GM23338 (cell line): ENCODE results near the gene SLC25A41. TPM values are rescaled to one million over a fixed set of nuclear protein-coding genes. Genes with fewer than 3 reads are reported as not detected.

ENCODE experiments used
- ATAC-seq: fragments of 200-7000 bp; cut with Tn5 transposase; 3 replicates; pipeline ENCODE4 v1.9.1; 2020
- DNase-seq: peaks from one replicate; pipeline ENCODE4 v3.0.0-alpha.2; 2015; ENCODE audit warnings: low spot score
- H2AFZ ChIP-seq: fragments of 200-600 bp; sonication (generic); 2 replicates; pipeline ENCODE4 v1.8.0; 2016; ENCODE audit warnings: antibody characterized with exemption, mild to moderate bottlenecking, moderate library complexity
- H3F3A ChIP-seq: fragments of 200-600 bp; sonication (generic); replicated peaks from 2 replicates; pipeline ENCODE4 v1.8.0; 2017; ENCODE audit warnings: antibody characterized with exemption, mixed run types, low read depth
- H3K27ac ChIP-seq: fragments of 200-600 bp; sonication (generic); 2 replicates; pipeline ENCODE4 v1.6.1; 2016; ENCODE audit warnings: low read depth
- H3K27me3 ChIP-seq: fragments of 200-600 bp; sonication (generic); 2 replicates; pipeline ENCODE4 v1.8.0; 2016; ENCODE audit warnings: mild to moderate bottlenecking, mixed run types, moderate library complexity; ENCODE audit not compliant: insufficient read depth
- H3K36me3 ChIP-seq: fragments of 200-600 bp; sonication (generic); 2 replicates; pipeline ENCODE4 v1.8.0; 2016; ENCODE audit warnings: mild to moderate bottlenecking; ENCODE audit not compliant: insufficient read depth
- H3K4me1 ChIP-seq: fragments of 200-600 bp; sonication (generic); 2 replicates; pipeline ENCODE4 v1.8.0; 2016; ENCODE audit warnings: mild to moderate bottlenecking, moderate library complexity; ENCODE audit not compliant: insufficient read depth
- H3K4me2 ChIP-seq: fragments of 200-600 bp; sonication (generic); 2 replicates; pipeline ENCODE4 v1.7.1; 2017; ENCODE audit warnings: mixed run types
- H3K4me3 ChIP-seq: fragments of 200-600 bp; sonication (generic); 2 replicates; pipeline ENCODE4 v1.6.1; 2016; ENCODE audit warnings: mixed run types
- H3K79me2 ChIP-seq: fragments of 200-600 bp; sonication (generic); replicated peaks from 2 replicates; pipeline ENCODE4 v1.8.0; 2017; ENCODE audit warnings: mild to moderate bottlenecking; ENCODE audit not compliant: insufficient read depth
- H3K9me2 ChIP-seq: fragments of 200-600 bp; sonication (generic); 2 replicates; pipeline ENCODE4 v1.8.0; 2017; ENCODE audit not compliant: insufficient read depth
- H4K20me1 ChIP-seq: fragments of 200-600 bp; sonication (generic); replicated peaks from 2 replicates; pipeline ENCODE4 v1.8.0; 2017; ENCODE audit warnings: mild to moderate bottlenecking; ENCODE audit not compliant: insufficient read depth
- H3K27ac Mint-ChIP-seq: 2 replicates; pipeline ENCODE4 v1.8.0; 2020; ENCODE audit warnings: inconsistent platforms, mild to moderate bottlenecking, moderate library complexity, mixed read lengths
- H3K27me3 Mint-ChIP-seq: 3 replicates; pipeline ENCODE4 v1.8.0; 2022; ENCODE audit warnings: low read depth, mild to moderate bottlenecking, moderate library complexity, mixed read lengths, inconsistent platforms; ENCODE audit not compliant: insufficient read depth, poor library complexity
- H3K36me3 Mint-ChIP-seq: 3 replicates; pipeline ENCODE4 v1.8.0; 2021; ENCODE audit warnings: low read depth, mild to moderate bottlenecking, inconsistent platforms, moderate library complexity, mixed read lengths
- H3K4me1 Mint-ChIP-seq: 3 replicates; pipeline ENCODE4 v1.8.0; 2020; ENCODE audit warnings: mild to moderate bottlenecking, inconsistent platforms, mixed read lengths
- H3K4me3 Mint-ChIP-seq: 3 replicates; pipeline ENCODE4 v1.8.0; 2021; ENCODE audit warnings: moderate library complexity, mild to moderate bottlenecking, inconsistent platforms, mixed read lengths
- H3K9me3 Mint-ChIP-seq: 3 replicates; pipeline ENCODE4 v1.8.0; 2020; ENCODE audit warnings: moderate library complexity, mild to moderate bottlenecking, inconsistent platforms, mixed read lengths
- CREB1 ChIP-seq: fragments of 250-450 bp; sonication (Bioruptor Pico); IDR thresholded peaks from 2 replicates; pipeline ENCODE4 v1.5.0; 2020; ENCODE audit warnings: low read depth, mild to moderate bottlenecking, moderate library complexity
- EZH2 ChIP-seq: fragments of 200-600 bp; sonication (generic); IDR thresholded peaks from one replicate; pipeline ENCODE4 v1.8.0; 2017; ENCODE audit warnings: antibody characterized with exemption, mild to moderate bottlenecking, low read depth; ENCODE audit not compliant: unreplicated experiment
- EZH2phosphoT487 ChIP-seq: fragments of 200-600 bp; sonication (generic); IDR thresholded peaks from one replicate; pipeline ENCODE4 v1.8.1; 2018; ENCODE audit warnings: antibody characterized with exemption; ENCODE audit not compliant: unreplicated experiment
- NANOG ChIP-seq: IDR thresholded peaks from 2 replicates; pipeline ENCODE4 v1.6.1; 2016; ENCODE audit warnings: antibody characterized with exemption, borderline replicate concordance
- ZNF114 ChIP-seq: fragments of 250-450 bp; sonication (Bioruptor Pico); IDR thresholded peaks from 2 replicates; pipeline ENCODE4 v1.5.0; 2020; ENCODE audit warnings: mild to moderate bottlenecking, moderate library complexity
- ZNF331 ChIP-seq: fragments of 250-450 bp; sonication (Bioruptor Pico); IDR thresholded peaks from 2 replicates; pipeline ENCODE4 v1.5.0; 2020; ENCODE audit warnings: low read depth, mild to moderate bottlenecking, moderate library complexity
- polyA plus RNA-seq: library from polyadenylated mRNA; unstranded; fragments of >200 nt; fragmentation: Nextera tagmentation; extraction: Ambion mirVana; gene quantifications from 2 replicates; pipeline ENCODE4 v1.2.1, GENCODE V29; 2016
- total RNA-seq: library from RNA; depleted of rRNA; stranded (reverse); fragments of >200 nt; shearing (Covaris generic); gene quantifications from 2 replicates; pipeline ENCODE4 v1.2.3, GENCODE V29; 2014
- TF ChIP-seq, protein P1 (sequence below): fragments of 250-450 bp; sonication (Bioruptor Pico); IDR thresholded peaks from 2 replicates; pipeline ENCODE4 v1.5.0; 2020; ENCODE audit warnings: mild to moderate bottlenecking, moderate library complexity
- TF ChIP-seq, protein P2 (sequence below), 2 experiments: fragments of 200-600 bp in 1 of 2; sonication (generic) in 1 of 2; conservative IDR thresholded peaks; 2 replicates each; pipeline versions ENCODE4 v1.5.1 to v1.6.1; 2016 to 2017; ENCODE audit warnings: antibody characterized with exemption in 2 of 2, low read depth in 2 of 2, mild to moderate bottlenecking in 2 of 2, moderate library complexity in 1 of 2
- TF ChIP-seq, protein P3 (sequence below): IDR thresholded peaks from 2 replicates; pipeline ENCODE4 v1.6.1; 2016; ENCODE audit warnings: antibody characterized with exemption
- TF ChIP-seq, protein P4 (sequence below): IDR thresholded peaks from one replicate; pipeline ENCODE4 v1.6.1; 2018; ENCODE audit warnings: antibody characterized with exemption; ENCODE audit not compliant: unreplicated experiment

Gene SLC25A41
- total and polyA plus RNA-seq, 2 experiments from 2014 or later: 0.24 to 0.35 TPM

DNA sequence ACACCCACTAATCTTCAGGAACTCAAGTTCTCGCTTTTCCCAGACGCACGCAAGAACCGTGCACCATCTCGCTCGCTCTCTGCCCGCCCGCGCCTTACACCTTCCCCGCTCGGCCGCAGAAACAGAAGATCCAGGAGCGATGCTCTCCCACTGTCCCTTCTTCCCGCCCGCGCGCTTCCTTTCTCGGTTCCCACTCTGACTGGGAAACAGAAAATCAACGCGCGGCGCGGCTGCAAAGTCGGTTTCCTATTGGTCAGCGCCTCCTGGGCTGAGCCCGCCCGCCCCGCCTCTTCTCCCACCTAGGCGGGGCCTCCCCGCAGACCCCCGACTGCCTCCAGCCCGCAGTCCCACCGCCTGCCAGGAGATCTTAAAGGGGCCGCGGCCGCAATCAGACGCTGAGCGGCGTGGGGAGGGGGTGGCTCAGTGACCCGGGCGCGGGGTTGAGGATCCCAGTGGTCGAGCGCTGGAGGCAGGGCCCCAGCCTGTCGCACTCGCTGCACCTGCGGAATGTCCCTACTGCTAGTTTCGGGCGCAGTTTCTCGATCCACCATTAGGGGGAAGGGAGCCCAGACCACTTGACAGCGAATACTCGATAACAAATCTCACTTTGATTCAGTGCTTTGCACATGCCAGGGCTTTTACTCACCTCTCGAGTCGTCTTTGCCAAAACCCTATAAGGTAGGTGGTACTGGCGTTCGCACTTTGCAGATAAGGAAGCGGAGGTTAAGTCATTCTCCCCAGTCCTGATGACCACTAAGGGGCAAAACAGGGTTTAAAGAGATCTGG lies 26.7 kb upstream of the SLC25A41 start:
- ATAC-seq (peak; percentile 64), DNase-seq (peak; percentile 100)
- peaks cover 5% of the 10 kb centered on the region; the same call in 1 of the 2 replicates for H3K27me3 ChIP-seq
- H3K27ac ChIP-seq: peak overlapping the region; percentile 94
- peak overlapping the region; percentile 76 for H3K4me2 ChIP-seq
- H3K4me3 ChIP-seq: peak overlapping the region; percentile 59
- H3K36me3 ChIP-seq: no peaks in the 10 kb centered on the region
- no peaks in the 10 kb centered on the region for H3F3A ChIP-seq
- Mint-ChIP-seq H3K4me3 (peak overlapping the region; percentile 88), H3K36me3 (peaks cover 23% of the 10 kb centered on the region), H3K9me3 (no peaks in the 10 kb centered on the region; the same call in 2 of the 3 replicates), H3K27me3 (peaks cover 25% of the 10 kb centered on the region), H3K27ac (peak overlapping the region; percentile 92), H3K4me1 (peaks cover 20% of the 10 kb centered on the region)
- H3K4me1 ChIP-seq: peaks cover 10% of the 10 kb centered on the region; the same call in 1 of the 2 replicates
- peaks cover 6% of the 10 kb centered on the region; the same call in 1 of the 2 replicates for H3K79me2 ChIP-seq
- TF ChIP-seq EZH2phosphoT487: no peak
- TF ChIP-seq ZNF331 (CRISPR knock-in tag): no peak
- peak; percentile 55; the same call in 1 of the 2 replicates for TF ChIP-seq CREB1 (CRISPR knock-in tag)
- TF ChIP-seq, protein P1, sequence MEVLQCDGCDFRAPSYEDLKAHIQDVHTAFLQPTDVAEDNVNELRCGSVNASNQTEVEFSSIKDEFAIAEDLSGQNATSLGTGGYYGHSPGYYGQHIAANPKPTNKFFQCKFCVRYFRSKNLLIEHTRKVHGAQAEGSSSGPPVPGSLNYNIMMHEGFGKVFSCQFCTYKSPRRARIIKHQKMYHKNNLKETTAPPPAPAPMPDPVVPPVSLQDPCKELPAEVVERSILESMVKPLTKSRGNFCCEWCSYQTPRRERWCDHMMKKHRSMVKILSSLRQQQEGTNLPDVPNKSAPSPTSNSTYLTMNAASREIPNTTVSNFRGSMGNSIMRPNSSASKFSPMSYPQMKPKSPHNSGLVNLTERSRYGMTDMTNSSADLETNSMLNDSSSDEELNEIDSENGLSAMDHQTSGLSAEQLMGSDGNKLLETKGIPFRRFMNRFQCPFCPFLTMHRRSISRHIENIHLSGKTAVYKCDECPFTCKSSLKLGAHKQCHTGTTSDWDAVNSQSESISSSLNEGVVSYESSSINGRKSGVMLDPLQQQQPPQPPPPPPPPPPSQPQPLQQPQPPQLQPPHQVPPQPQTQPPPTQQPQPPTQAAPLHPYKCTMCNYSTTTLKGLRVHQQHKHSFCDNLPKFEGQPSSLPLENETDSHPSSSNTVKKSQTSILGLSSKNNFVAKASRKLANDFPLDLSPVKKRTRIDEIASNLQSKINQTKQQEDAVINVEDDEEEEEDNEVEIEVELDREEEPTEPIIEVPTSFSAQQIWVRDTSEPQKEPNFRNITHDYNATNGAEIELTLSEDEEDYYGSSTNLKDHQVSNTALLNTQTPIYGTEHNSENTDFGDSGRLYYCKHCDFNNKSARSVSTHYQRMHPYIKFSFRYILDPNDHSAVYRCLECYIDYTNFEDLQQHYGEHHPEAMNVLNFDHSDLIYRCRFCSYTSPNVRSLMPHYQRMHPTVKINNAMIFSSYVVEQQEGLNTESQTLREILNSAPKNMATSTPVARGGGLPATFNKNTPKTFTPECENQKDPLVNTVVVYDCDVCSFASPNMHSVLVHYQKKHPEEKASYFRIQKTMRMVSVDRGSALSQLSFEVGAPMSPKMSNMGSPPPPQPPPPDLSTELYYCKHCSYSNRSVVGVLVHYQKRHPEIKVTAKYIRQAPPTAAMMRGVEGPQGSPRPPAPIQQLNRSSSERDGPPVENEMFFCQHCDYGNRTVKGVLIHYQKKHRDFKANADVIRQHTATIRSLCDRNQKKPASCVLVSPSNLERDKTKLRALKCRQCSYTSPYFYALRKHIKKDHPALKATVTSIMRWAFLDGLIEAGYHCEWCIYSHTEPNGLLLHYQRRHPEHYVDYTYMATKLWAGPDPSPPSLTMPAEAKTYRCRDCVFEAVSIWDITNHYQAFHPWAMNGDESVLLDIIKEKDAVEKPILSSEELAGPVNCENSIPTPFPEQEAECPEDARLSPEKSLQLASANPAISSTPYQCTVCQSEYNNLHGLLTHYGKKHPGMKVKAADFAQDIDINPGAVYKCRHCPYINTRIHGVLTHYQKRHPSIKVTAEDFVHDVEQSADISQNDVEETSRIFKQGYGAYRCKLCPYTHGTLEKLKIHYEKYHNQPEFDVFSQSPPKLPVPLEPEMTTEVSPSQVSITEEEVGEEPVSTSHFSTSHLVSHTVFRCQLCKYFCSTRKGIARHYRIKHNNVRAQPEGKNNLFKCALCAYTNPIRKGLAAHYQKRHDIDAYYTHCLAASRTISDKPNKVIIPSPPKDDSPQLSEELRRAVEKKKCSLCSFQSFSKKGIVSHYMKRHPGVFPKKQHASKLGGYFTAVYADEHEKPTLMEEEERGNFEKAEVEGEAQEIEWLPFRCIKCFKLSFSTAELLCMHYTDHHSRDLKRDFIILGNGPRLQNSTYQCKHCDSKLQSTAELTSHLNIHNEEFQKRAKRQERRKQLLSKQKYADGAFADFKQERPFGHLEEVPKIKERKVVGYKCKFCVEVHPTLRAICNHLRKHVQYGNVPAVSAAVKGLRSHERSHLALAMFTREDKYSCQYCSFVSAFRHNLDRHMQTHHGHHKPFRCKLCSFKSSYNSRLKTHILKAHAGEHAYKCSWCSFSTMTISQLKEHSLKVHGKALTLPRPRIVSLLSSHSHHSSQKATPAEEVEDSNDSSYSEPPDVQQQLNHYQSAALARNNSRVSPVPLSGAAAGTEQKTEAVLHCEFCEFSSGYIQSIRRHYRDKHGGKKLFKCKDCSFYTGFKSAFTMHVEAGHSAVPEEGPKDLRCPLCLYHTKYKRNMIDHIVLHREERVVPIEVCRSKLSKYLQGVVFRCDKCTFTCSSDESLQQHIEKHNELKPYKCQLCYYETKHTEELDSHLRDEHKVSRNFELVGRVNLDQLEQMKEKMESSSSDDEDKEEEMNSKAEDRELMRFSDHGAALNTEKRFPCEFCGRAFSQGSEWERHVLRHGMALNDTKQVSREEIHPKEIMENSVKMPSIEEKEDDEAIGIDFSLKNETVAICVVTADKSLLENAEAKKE (CRISPR knock-in tag): no peak
- TF ChIP-seq ZNF114: no peak
- TF ChIP-seq, protein P2, sequence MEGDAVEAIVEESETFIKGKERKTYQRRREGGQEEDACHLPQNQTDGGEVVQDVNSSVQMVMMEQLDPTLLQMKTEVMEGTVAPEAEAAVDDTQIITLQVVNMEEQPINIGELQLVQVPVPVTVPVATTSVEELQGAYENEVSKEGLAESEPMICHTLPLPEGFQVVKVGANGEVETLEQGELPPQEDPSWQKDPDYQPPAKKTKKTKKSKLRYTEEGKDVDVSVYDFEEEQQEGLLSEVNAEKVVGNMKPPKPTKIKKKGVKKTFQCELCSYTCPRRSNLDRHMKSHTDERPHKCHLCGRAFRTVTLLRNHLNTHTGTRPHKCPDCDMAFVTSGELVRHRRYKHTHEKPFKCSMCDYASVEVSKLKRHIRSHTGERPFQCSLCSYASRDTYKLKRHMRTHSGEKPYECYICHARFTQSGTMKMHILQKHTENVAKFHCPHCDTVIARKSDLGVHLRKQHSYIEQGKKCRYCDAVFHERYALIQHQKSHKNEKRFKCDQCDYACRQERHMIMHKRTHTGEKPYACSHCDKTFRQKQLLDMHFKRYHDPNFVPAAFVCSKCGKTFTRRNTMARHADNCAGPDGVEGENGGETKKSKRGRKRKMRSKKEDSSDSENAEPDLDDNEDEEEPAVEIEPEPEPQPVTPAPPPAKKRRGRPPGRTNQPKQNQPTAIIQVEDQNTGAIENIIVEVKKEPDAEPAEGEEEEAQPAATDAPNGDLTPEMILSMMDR (conservative IDR thresholded peaks at IDR 0.05; ENCODE audit: low read depth in 2 of 2): peak; percentile 44 to 59
- TF ChIP-seq EZH2: no peak
- TF ChIP-seq, protein P3, sequence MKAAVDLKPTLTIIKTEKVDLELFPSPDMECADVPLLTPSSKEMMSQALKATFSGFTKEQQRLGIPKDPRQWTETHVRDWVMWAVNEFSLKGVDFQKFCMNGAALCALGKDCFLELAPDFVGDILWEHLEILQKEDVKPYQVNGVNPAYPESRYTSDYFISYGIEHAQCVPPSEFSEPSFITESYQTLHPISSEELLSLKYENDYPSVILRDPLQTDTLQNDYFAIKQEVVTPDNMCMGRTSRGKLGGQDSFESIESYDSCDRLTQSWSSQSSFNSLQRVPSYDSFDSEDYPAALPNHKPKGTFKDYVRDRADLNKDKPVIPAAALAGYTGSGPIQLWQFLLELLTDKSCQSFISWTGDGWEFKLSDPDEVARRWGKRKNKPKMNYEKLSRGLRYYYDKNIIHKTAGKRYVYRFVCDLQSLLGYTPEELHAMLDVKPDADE: no peak
- no peak for TF ChIP-seq NANOG
- TF ChIP-seq, protein P4, sequence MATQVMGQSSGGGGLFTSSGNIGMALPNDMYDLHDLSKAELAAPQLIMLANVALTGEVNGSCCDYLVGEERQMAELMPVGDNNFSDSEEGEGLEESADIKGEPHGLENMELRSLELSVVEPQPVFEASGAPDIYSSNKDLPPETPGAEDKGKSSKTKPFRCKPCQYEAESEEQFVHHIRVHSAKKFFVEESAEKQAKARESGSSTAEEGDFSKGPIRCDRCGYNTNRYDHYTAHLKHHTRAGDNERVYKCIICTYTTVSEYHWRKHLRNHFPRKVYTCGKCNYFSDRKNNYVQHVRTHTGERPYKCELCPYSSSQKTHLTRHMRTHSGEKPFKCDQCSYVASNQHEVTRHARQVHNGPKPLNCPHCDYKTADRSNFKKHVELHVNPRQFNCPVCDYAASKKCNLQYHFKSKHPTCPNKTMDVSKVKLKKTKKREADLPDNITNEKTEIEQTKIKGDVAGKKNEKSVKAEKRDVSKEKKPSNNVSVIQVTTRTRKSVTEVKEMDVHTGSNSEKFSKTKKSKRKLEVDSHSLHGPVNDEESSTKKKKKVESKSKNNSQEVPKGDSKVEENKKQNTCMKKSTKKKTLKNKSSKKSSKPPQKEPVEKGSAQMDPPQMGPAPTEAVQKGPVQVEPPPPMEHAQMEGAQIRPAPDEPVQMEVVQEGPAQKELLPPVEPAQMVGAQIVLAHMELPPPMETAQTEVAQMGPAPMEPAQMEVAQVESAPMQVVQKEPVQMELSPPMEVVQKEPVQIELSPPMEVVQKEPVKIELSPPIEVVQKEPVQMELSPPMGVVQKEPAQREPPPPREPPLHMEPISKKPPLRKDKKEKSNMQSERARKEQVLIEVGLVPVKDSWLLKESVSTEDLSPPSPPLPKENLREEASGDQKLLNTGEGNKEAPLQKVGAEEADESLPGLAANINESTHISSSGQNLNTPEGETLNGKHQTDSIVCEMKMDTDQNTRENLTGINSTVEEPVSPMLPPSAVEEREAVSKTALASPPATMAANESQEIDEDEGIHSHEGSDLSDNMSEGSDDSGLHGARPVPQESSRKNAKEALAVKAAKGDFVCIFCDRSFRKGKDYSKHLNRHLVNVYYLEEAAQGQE: no peak
- no peaks in the 10 kb centered on the region; the same call in 1 of the 2 replicates for H4K20me1 ChIP-seq
- H2AFZ ChIP-seq: peak overlapping the region; percentile 87
- H3K9me2 ChIP-seq: no peaks in the 10 kb centered on the region
